SK-N-SH (cell line): ENCODE data around the gene PKD2L2. TPM values are rescaled to one million over a fixed set of nuclear protein-coding genes. Genes with fewer than 3 reads are reported as not detected.

Experiments used
- CTCF ChIA-PET: fragments of 300-600, 350-600 bp; formaldehyde crosslinking; extraction: SDS; loops from one replicate; lab custom pipeline; 2021; lab: Yijun Ruan, JAX
- POLR2A ChIA-PET: fragments of 350-600 bp; sonication (Branson Sonifier 250); formaldehyde crosslinking; extraction: SDS; loops from one replicate; lab custom pipeline; 2020; ENCODE audit warnings: antibody characterized with exemption, inconsistent platforms; lab: Yijun Ruan, JAX
- DNase-seq: peaks from one replicate; pipeline ENCODE4 v3.0.0; 2012
- H2AFZ ChIP-seq: fragments of 200-600 bp; sonication (generic); 2 replicates; pipeline ENCODE4 v1.8.1; 2016; ENCODE audit warnings: antibody characterized with exemption, mild to moderate bottlenecking, low read depth
- H3F3A ChIP-seq: fragments of 200-600 bp; sonication (generic); replicated peaks from 2 replicates; pipeline ENCODE3; 2016; ENCODE audit warnings: antibody characterized with exemption, mild to moderate bottlenecking; ENCODE audit not compliant: insufficient read depth
- H3K27ac ChIP-seq, 2 experiments: fragments of 200-500 bp in 1 of 2; fragments of 200-600 bp in 1 of 2; sonication (Bioruptor generic) in 1 of 2; sonication (generic), shearing (Covaris generic) in 1 of 2; 2 replicates each; pipeline versions ENCODE4 v1.5.1 to v1.6.1; 2014 to 2016; ENCODE audit warnings: low read depth in 2 of 2, inconsistent platforms in 1 of 2, low read length in 1 of 2, mild to moderate bottlenecking in 1 of 2, mixed read lengths in 1 of 2
- H3K27me3 ChIP-seq: fragments of 200-600 bp; sonication (generic), shearing (Covaris generic); 2 replicates; pipeline ENCODE4 v1.6.1; 2016; ENCODE audit warnings: mixed run types; ENCODE audit not compliant: insufficient read depth
- H3K36me3 ChIP-seq, 2 experiments: fragments of 200-500 bp in 1 of 2; fragments of 200-600 bp in 1 of 2; sonication (Bioruptor generic) in 1 of 2; sonication (generic) in 1 of 2; replicated peaks in 1 of 2; 2 replicates each; pipeline versions ENCODE3 to v1.5.1; 2014 to 2016; ENCODE audit warnings: low read length in 1 of 2, mild to moderate bottlenecking in 1 of 2; ENCODE audit not compliant: insufficient read depth in 2 of 2, control insufficient read depth in 1 of 2
- H3K4me1 ChIP-seq, 2 experiments: fragments of 200-500 bp in 1 of 2; fragments of 200-600 bp in 1 of 2; sonication (Bioruptor generic) in 1 of 2; sonication (generic), shearing (Covaris generic) in 1 of 2; 2 replicates each; pipeline versions ENCODE4 v1.5.1 to v1.6.1; 2014 to 2016; ENCODE audit warnings: low read depth in 1 of 2, low read length in 1 of 2, mixed run types in 1 of 2; ENCODE audit not compliant: insufficient read depth in 2 of 2, control insufficient read depth in 1 of 2
- H3K4me2 ChIP-seq: fragments of 200-600 bp; sonication (generic), shearing (Covaris generic); 2 replicates; pipeline ENCODE4 v1.6.1; 2017; ENCODE audit warnings: mixed run types
- H3K4me3 ChIP-seq, 2 experiments: fragments of 200-500 bp in 1 of 2; fragments of 200-600 bp in 1 of 2; sonication (Bioruptor generic) in 1 of 2; sonication (generic), shearing (Covaris generic) in 1 of 2; 2 replicates each; pipeline versions ENCODE4 v1.5.1 to v1.8.1; 2014 to 2016; ENCODE audit warnings: low read depth in 2 of 2, inconsistent platforms in 1 of 2, low read length in 1 of 2, mild to moderate bottlenecking in 1 of 2, mixed read lengths in 1 of 2, moderate library complexity in 1 of 2
- H3K79me2 ChIP-seq: fragments of 200-600 bp; sonication (generic); 2 replicates; pipeline ENCODE4 v1.8.1; 2017; ENCODE audit warnings: mild to moderate bottlenecking; ENCODE audit not compliant: insufficient read depth
- H3K9ac ChIP-seq: fragments of 200-600 bp; sonication (generic); 2 replicates; pipeline ENCODE4 v1.6.1; 2017; ENCODE audit warnings: mixed run types
- H3K9me2 ChIP-seq: fragments of 200-600 bp; sonication (generic); 2 replicates; pipeline ENCODE4 v1.6.1; 2017; ENCODE audit warnings: mixed run types
- H3K9me3 ChIP-seq: fragments of 200-600 bp; sonication (generic); 2 replicates; pipeline ENCODE4 v1.6.1; 2017; ENCODE audit warnings: mixed run types, mild to moderate bottlenecking, moderate library complexity
- H4K20me1 ChIP-seq: fragments of 200-600 bp; sonication (generic); 2 replicates; pipeline ENCODE4 v1.6.1; 2017; ENCODE audit warnings: mild to moderate bottlenecking, mixed run types; ENCODE audit not compliant: insufficient read depth
- CHD2 ChIP-seq: fragments of 150-350 bp; IDR thresholded peaks from 2 replicates; pipeline ENCODE4 v1.6.1; 2018; ENCODE audit warnings: low read length; ENCODE audit not compliant: partially characterized antibody
- ELF1 ChIP-seq: IDR thresholded peaks from 2 replicates; pipeline ENCODE4 v1.4.0; 2012
- EP300 ChIP-seq, 2 experiments: IDR thresholded peaks; 2 replicates each; pipeline versions ENCODE4 v1.4.0 to v1.6.1; 2012; ENCODE audit warnings: borderline replicate concordance in 1 of 2, low read depth in 1 of 2, low read length in 1 of 2
- JUND ChIP-seq: IDR thresholded peaks from 2 replicates; pipeline ENCODE4 v1.4.0; 2012
- MEF2A ChIP-seq: IDR thresholded peaks from 2 replicates; pipeline ENCODE4 v1.4.0; 2012; ENCODE audit warnings: low read depth, borderline replicate concordance
- MXI1 ChIP-seq: IDR thresholded peaks from 2 replicates; pipeline ENCODE4 v1.6.1; 2012; ENCODE audit warnings: mild to moderate bottlenecking, low read depth, low read length, improper control_type of control experiment
- NFIC ChIP-seq: IDR thresholded peaks from 2 replicates; pipeline ENCODE4 v1.4.0; 2012; ENCODE audit warnings: borderline replicate concordance
- POLR2AphosphoS5 ChIP-seq: IDR thresholded peaks from 2 replicates; pipeline ENCODE4 v1.6.1; 2012; ENCODE audit warnings: low read depth, low read length
- RAD21 ChIP-seq: IDR thresholded peaks from 2 replicates; pipeline ENCODE4 v1.6.1; 2012; ENCODE audit warnings: mild to moderate bottlenecking, low read length
- RCOR1 ChIP-seq: fragments of 150-350 bp; IDR thresholded peaks from 2 replicates; pipeline ENCODE4 v1.6.1; 2017; ENCODE audit warnings: antibody characterized with exemption, low read length
- REST ChIP-seq: IDR thresholded peaks from 2 replicates; pipeline ENCODE4 v1.6.1; 2012; ENCODE audit warnings: mild to moderate bottlenecking, low read depth, low read length, moderate library complexity
- SIN3A ChIP-seq: IDR thresholded peaks from 2 replicates; pipeline ENCODE4 v1.6.1; 2012; ENCODE audit warnings: low read depth, mild to moderate bottlenecking, low read length, moderate library complexity, borderline replicate concordance
- TCF12 ChIP-seq: IDR thresholded peaks from 2 replicates; pipeline ENCODE4 v1.4.0; 2012
- TEAD4 ChIP-seq: IDR thresholded peaks from 2 replicates; pipeline ENCODE4 v1.4.0; 2012; ENCODE audit warnings: mild to moderate bottlenecking, borderline replicate concordance; ENCODE audit not compliant: insufficient read depth
- YY1 ChIP-seq: IDR thresholded peaks from 2 replicates; pipeline ENCODE4 v1.4.0; 2012; ENCODE audit warnings: low read depth, mild to moderate bottlenecking
- ZBTB33 ChIP-seq: IDR thresholded peaks from 2 replicates; pipeline ENCODE4 v1.4.0; 2012; ENCODE audit warnings: low read depth, borderline replicate concordance
- WGBS: methylation state at CpG from one replicate; pipeline ENCODE4 v1.1.6; 2017; ENCODE audit warnings: low lambda C conversion rate; 5-methylcytosine and 5-hydroxymethylcytosine counted together
- polyA plus RNA-seq, 3 experiments: library from polyadenylated mRNA; depleted of rRNA; stranded (reverse); fragments of >200 nt; gene quantifications; 2 replicates each; pipeline ENCODE4 v1.2.3, GENCODE V29; 2012
- TF ChIP-seq, protein P1 (sequence below): fragments of 200-600 bp; sonication (generic); IDR thresholded peaks from 2 replicates; pipeline ENCODE4 v1.6.1; 2017; ENCODE audit warnings: antibody characterized with exemption, mild to moderate bottlenecking, moderate library complexity
- TF ChIP-seq, protein P2 (sequence below): fragments of 150-350 bp; IDR thresholded peaks from 2 replicates; pipeline ENCODE4 v1.6.1; 2016; ENCODE audit warnings: mild to moderate bottlenecking, low read depth, low read length

Gene PKD2L2
- polyA plus RNA-seq, 1 of the 3 experiments (the other 2 are of a cell fraction): 0.26 TPM

DNA sequence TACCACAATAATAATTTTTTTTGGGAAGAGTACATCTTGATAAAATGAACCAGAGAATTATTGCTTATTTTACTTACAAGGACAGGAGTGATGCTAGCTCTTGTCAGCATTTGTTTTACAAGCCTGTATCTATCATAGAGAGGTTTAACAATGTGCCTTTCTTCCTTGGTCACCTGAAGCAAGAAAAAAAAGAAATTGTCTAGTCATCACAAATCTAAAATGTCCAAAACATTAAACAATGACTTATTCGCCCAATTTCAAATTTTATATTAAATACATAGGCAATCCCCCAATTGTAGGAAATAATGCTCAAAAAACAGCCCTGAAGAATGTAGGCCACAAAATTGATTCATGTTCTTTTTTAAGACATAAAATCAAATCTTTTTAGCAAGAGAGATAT lies 56.6 kb downstream of the PKD2L2 start:
- no peaks in the 10 kb centered on the region for H3K27me3 ChIP-seq
- H2AFZ ChIP-seq: no peak overlapping the region
- H3K79me2 ChIP-seq: peaks cover 16% of the 10 kb centered on the region; the same call in 1 of the 2 replicates
- H3K27ac ChIP-seq: no peak overlapping the region
- WGBS: 100% methylated on average over 1 of the region's 1 CpG
- H3K4me3 ChIP-seq: no peak overlapping the region
- H4K20me1 ChIP-seq: no peaks in the 10 kb centered on the region
- ChIA-PET CTCF (no interaction called here), POLR2A (no interaction called here)
- DNase-seq: no peak
- TF ChIP-seq ELF1 (no peak), MXI1 (no peak)
- no peaks in the 10 kb centered on the region for H3K9me2 ChIP-seq
- no peak overlapping the region for H3K9ac ChIP-seq
- H3K4me2 ChIP-seq: no peak overlapping the region
- peaks cover 72 to 91% of the 10 kb centered on the region in 2 experiments for H3K36me3 ChIP-seq
- H3F3A ChIP-seq: peaks cover 6% of the 10 kb centered on the region
- no peaks in the 10 kb centered on the region for H3K4me1 ChIP-seq
- no peaks in the 10 kb centered on the region for H3K9me3 ChIP-seq

- peak overlapping the region; percentile 54; the same call in 1 of the 2 replicates for H3K9ac ChIP-seq
- H3K4me1 ChIP-seq: peaks cover 9 to 23% of the 10 kb centered on the region in 2 experiments
- peak overlapping the region; percentile 84 to 94 for H3K27ac ChIP-seq
- H3K27me3 ChIP-seq: no peaks in the 10 kb centered on the region
- CTCF ChIA-PET: interaction anchor here (0.8 to 1.2 kb wide), 5 partner anchors 11 to 294 kb away, joined by 3 read pairs; no protein-coding TSS in a partner anchor
- peaks cover 28% of the 10 kb centered on the region; the same call in 1 of the 2 replicates for H3K79me2 ChIP-seq
- peaks cover 24 to 46% of the 10 kb centered on the region in 2 experiments for H3K36me3 ChIP-seq
- 43% methylated on average over 9 of the region's 9 CpGs for WGBS
- peak; percentile 14 for DNase-seq
- no peak overlapping the region for H2AFZ ChIP-seq
- peak overlapping the region in 1 of 2 experiments; percentile 36; a peak in 2 of 4 replicates for H3K4me3 ChIP-seq
- H3K9me2 ChIP-seq: no peaks in the 10 kb centered on the region
- POLR2A ChIA-PET: no interaction called here
- peaks cover 49% of the 10 kb centered on the region for H3F3A ChIP-seq
- H3K9me3 ChIP-seq: no peaks in the 10 kb centered on the region
- H3K4me2 ChIP-seq: peak overlapping the region; percentile 57
- H4K20me1 ChIP-seq: no peaks in the 10 kb centered on the region
- TF ChIP-seq TCF12 (peak; percentile 99), NFIC (peak; percentile 96), EP300 (IDR thresholded peaks at IDR 0.05; ENCODE audit: borderline replicate concordance in 1 of 2, low read depth in 1 of 2, low read length in 1 of 2) (peak; percentile 78 to 92), RAD21 (no peak), TEAD4 (peak; percentile 76; the same call in 1 of the 2 replicates), POLR2AphosphoS5 (peak; percentile 94), JUND (peak; percentile 96), SIN3A (peak; percentile 77; the same call in 1 of the 2 replicates), ZBTB33 (0 out of 2 replicates have a peak, but pooled peaks have one; percentile 34), RCOR1 (no peak), CHD2 (peak; percentile 18), YY1 (no peak), MEF2A (no peak), REST (peak; percentile 52; the same call in 1 of the 2 replicates)
- TF ChIP-seq, protein P1, sequence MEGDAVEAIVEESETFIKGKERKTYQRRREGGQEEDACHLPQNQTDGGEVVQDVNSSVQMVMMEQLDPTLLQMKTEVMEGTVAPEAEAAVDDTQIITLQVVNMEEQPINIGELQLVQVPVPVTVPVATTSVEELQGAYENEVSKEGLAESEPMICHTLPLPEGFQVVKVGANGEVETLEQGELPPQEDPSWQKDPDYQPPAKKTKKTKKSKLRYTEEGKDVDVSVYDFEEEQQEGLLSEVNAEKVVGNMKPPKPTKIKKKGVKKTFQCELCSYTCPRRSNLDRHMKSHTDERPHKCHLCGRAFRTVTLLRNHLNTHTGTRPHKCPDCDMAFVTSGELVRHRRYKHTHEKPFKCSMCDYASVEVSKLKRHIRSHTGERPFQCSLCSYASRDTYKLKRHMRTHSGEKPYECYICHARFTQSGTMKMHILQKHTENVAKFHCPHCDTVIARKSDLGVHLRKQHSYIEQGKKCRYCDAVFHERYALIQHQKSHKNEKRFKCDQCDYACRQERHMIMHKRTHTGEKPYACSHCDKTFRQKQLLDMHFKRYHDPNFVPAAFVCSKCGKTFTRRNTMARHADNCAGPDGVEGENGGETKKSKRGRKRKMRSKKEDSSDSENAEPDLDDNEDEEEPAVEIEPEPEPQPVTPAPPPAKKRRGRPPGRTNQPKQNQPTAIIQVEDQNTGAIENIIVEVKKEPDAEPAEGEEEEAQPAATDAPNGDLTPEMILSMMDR: no peak
- TF ChIP-seq, protein P2, sequence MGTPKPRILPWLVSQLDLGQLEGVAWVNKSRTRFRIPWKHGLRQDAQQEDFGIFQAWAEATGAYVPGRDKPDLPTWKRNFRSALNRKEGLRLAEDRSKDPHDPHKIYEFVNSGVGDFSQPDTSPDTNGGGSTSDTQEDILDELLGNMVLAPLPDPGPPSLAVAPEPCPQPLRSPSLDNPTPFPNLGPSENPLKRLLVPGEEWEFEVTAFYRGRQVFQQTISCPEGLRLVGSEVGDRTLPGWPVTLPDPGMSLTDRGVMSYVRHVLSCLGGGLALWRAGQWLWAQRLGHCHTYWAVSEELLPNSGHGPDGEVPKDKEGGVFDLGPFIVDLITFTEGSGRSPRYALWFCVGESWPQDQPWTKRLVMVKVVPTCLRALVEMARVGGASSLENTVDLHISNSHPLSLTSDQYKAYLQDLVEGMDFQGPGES: no peak
These were observed 65.0 kb downstream of the PKD2L2 start for GRCh38 chr5:137954131-137954879.
